HPDE6-E6E7 (cell line): ENCODE measurements around the gene RAI1.

Experiments
- DNase-seq: peaks from one replicate; pipeline ENCODE4 v3.0.0; 2011; ENCODE audit warnings: missing footprints; ENCODE audit errors: extremely low spot score

The RAI1 gene

GRCh38 chr17:17814162-17815061 lies 133.2 kb downstream of the RAI1 start:
- no peak for DNase-seq

GRCh38 chr17:17815062-17815406 lies 133.8 kb downstream of the RAI1 start:
- DNase-seq: no peak

- no peak for DNase-seq
Observed at GRCh38 chr17:17815436-17816200, 134.4 kb downstream of the RAI1 start.

- DNase-seq: no peak
Observed at GRCh38 chr17:17816240-17816814, 135.1 kb downstream of the RAI1 start.

GRCh38 chr17:17816831-17817551 lies 135.7 kb downstream of the RAI1 start:
- DNase-seq: no peak

GRCh38 chr17:17817552-17817947 lies 136.3 kb downstream of the RAI1 start:
- DNase-seq: no peak

GRCh38 chr17:17818088-17818526 lies 136.8 kb downstream of the RAI1 start:
- no peak for DNase-seq

- no peak for DNase-seq
Observed at GRCh38 chr17:17819111-17819510, 137.9 kb downstream of the RAI1 start.

- peak; percentile 81 for DNase-seq
Observed at GRCh38 chr17:17819561-17819995, 138.3 kb downstream of the RAI1 start.

GRCh38 chr17:17820046-17820445 lies 138.8 kb downstream of the RAI1 start:
- no peak for DNase-seq

- DNase-seq: no peak
Observed at GRCh38 chr17:17820463-17821158, 139.4 kb downstream of the RAI1 start.

GRCh38 chr17:17822189-17822588 lies 140.9 kb downstream of the RAI1 start:
- DNase-seq: no peak

GRCh38 chr17:17822616-17823015 lies 141.4 kb downstream of the RAI1 start:
- DNase-seq: no peak

- peak; percentile 95 for DNase-seq
Observed at GRCh38 chr17:17823433-17824118, 142.3 kb downstream of the RAI1 start.

- DNase-seq: no peak
Observed at GRCh38 chr17:17824119-17824782, 143.0 kb downstream of the RAI1 start.

- no peak for DNase-seq
Observed at GRCh38 chr17:17824783-17825614, 143.7 kb downstream of the RAI1 start.

- no peak for DNase-seq
Observed at GRCh38 chr17:17826342-17826713, 145.1 kb downstream of the RAI1 start.

GRCh38 chr17:17826942-17827785 lies 145.9 kb downstream of the RAI1 start:
- no peak for DNase-seq
